OCI-LY1 (cell line): Measurements from ENCODE around the gene SMOC2.

Experiments used
- H2AFZ ChIP-seq: fragments of 200-600 bp; sonication (generic), shearing (Covaris generic); 2 replicates; pipeline ENCODE4 v1.6.0; 2014; ENCODE audit warnings: antibody characterized with exemption, mild to moderate bottlenecking, low read length
- H3F3A ChIP-seq: fragments of 200-600 bp; sonication (generic), shearing (Covaris generic); 2 replicates; pipeline ENCODE4 v1.6.0; 2014; ENCODE audit warnings: mild to moderate bottlenecking, antibody characterized with exemption, low read length, moderate library complexity; ENCODE audit not compliant: insufficient read depth
- H3K27ac ChIP-seq: fragments of 200-600 bp; sonication (generic); 2 replicates; pipeline ENCODE4 v1.5.1; 2014; ENCODE audit warnings: low read length, mixed run types, mild to moderate bottlenecking, low read depth; ENCODE audit not compliant: poor library complexity, severe bottlenecking
- H3K27me3 ChIP-seq: fragments of 200-600 bp; sonication (generic); 2 replicates; pipeline ENCODE4 v1.6.0; 2014; ENCODE audit warnings: antibody characterized with exemption, mild to moderate bottlenecking, low read length, moderate library complexity; ENCODE audit not compliant: insufficient read depth
- H3K36me3 ChIP-seq: fragments of 200-600 bp; sonication (generic); 2 replicates; pipeline ENCODE4 v1.6.1; 2014; ENCODE audit warnings: mild to moderate bottlenecking, antibody characterized with exemption, low read length, moderate library complexity, mixed read lengths; ENCODE audit not compliant: insufficient read depth
- H3K4me1 ChIP-seq: fragments of 200-600 bp; sonication (generic); 2 replicates; pipeline ENCODE4 v1.5.1; 2014; ENCODE audit warnings: mild to moderate bottlenecking, low read length, moderate library complexity; ENCODE audit not compliant: insufficient read depth, severe bottlenecking
- H3K4me2 ChIP-seq: fragments of 200-600 bp; sonication (generic), shearing (Covaris generic); 2 replicates; pipeline ENCODE4 v1.6.1; 2014; ENCODE audit warnings: low read length
- H3K4me3 ChIP-seq: fragments of 200-600 bp; sonication (generic); 2 replicates; pipeline ENCODE4 v1.5.1; 2014; ENCODE audit warnings: low read length, low read depth, mild to moderate bottlenecking, mixed read lengths; ENCODE audit not compliant: poor library complexity, severe bottlenecking
- H3K79me2 ChIP-seq: fragments of 200-600 bp; shearing (Covaris generic); 2 replicates; pipeline ENCODE4 v1.6.1; 2016; ENCODE audit warnings: mixed run types, low read length, mixed read lengths; ENCODE audit not compliant: insufficient read depth
- H3K9ac ChIP-seq: fragments of 200-600 bp; sonication (generic), shearing (Covaris generic); 2 replicates; pipeline ENCODE4 v1.6.1; 2014; ENCODE audit warnings: mild to moderate bottlenecking, low read length, mixed read lengths
- H3K9me2 ChIP-seq: fragments of 200-600 bp; sonication (generic), shearing (Covaris generic); 2 replicates; pipeline ENCODE4 v1.6.1; 2014; ENCODE audit warnings: low read depth, mild to moderate bottlenecking, low read length, mixed read lengths
- H3K9me3 ChIP-seq: fragments of 200-600 bp; shearing (Covaris generic); 2 replicates; pipeline ENCODE4 v1.6.1; 2014; ENCODE audit warnings: low read length, mixed read lengths
- H4K20me1 ChIP-seq: fragments of 200-600 bp; sonication (generic), shearing (Covaris generic); 2 replicates; pipeline ENCODE4 v1.6.0; 2016; ENCODE audit warnings: mild to moderate bottlenecking, low read length; ENCODE audit not compliant: insufficient read depth
- CTCF ChIP-seq: fragments of 200-600 bp; sonication (generic), shearing (Covaris generic); IDR thresholded peaks from 2 replicates; pipeline ENCODE4 v1.5.1; 2017; ENCODE audit warnings: mild to moderate bottlenecking, antibody characterized with exemption, low read length, moderate library complexity, mixed read lengths
- EZH2 ChIP-seq: fragments of 200-600 bp; sonication (generic), shearing (Covaris generic); IDR thresholded peaks from 2 replicates; pipeline ENCODE4 v1.8.0; 2017; ENCODE audit warnings: borderline replicate concordance, mixed run types, mild to moderate bottlenecking, antibody characterized with exemption, low read length, moderate library complexity, mixed read lengths

SMOC2 gene

GRCh38 chr6:168711666-168712300, 270.8 kb downstream of the SMOC2 start:
- no peak overlapping the region for H3K27ac ChIP-seq
- no peak overlapping the region for H2AFZ ChIP-seq
- no peaks in the 10 kb centered on the region for H3K9me2 ChIP-seq
- H3K4me1 ChIP-seq: no peaks in the 10 kb centered on the region
- no peak for TF ChIP-seq CTCF
- no peak for TF ChIP-seq EZH2
- H3K4me2 ChIP-seq: no peak overlapping the region
- no peaks in the 10 kb centered on the region for H3K36me3 ChIP-seq
- no peaks in the 10 kb centered on the region for H3K9me3 ChIP-seq
- no peaks in the 10 kb centered on the region for H3K79me2 ChIP-seq
- no peak overlapping the region for H3K9ac ChIP-seq
- H3F3A ChIP-seq: no peaks in the 10 kb centered on the region
- no peak overlapping the region for H3K4me3 ChIP-seq
- H4K20me1 ChIP-seq: no peaks in the 10 kb centered on the region
- no peaks in the 10 kb centered on the region for H3K27me3 ChIP-seq

GRCh38 chr6:168712993-168713392, 272.0 kb downstream of the SMOC2 start:
- H3K27me3 ChIP-seq: no peaks in the 10 kb centered on the region
- H3K9me2 ChIP-seq: no peaks in the 10 kb centered on the region
- no peaks in the 10 kb centered on the region for H3K36me3 ChIP-seq
- no peaks in the 10 kb centered on the region for H3K9me3 ChIP-seq
- no peaks in the 10 kb centered on the region for H3F3A ChIP-seq
- H3K9ac ChIP-seq: no peak overlapping the region
- no peak overlapping the region for H3K4me2 ChIP-seq
- H3K79me2 ChIP-seq: no peaks in the 10 kb centered on the region
- no peak overlapping the region for H3K27ac ChIP-seq
- no peak overlapping the region for H3K4me3 ChIP-seq
- no peaks in the 10 kb centered on the region for H3K4me1 ChIP-seq
- H4K20me1 ChIP-seq: no peaks in the 10 kb centered on the region
- no peak overlapping the region for H2AFZ ChIP-seq
- TF ChIP-seq CTCF (no peak), EZH2 (no peak)

- no peak overlapping the region for H3K9ac ChIP-seq
- no peaks in the 10 kb centered on the region for H3K9me3 ChIP-seq
- no peak overlapping the region for H3K4me3 ChIP-seq
- TF ChIP-seq EZH2: no peak
- no peak for TF ChIP-seq CTCF
- no peak overlapping the region for H3K27ac ChIP-seq
- no peaks in the 10 kb centered on the region for H3K36me3 ChIP-seq
- no peaks in the 10 kb centered on the region for H3K27me3 ChIP-seq
- no peak overlapping the region for H3K4me2 ChIP-seq
- no peaks in the 10 kb centered on the region for H3K9me2 ChIP-seq
- no peaks in the 10 kb centered on the region for H3F3A ChIP-seq
- H3K4me1 ChIP-seq: no peaks in the 10 kb centered on the region
- no peaks in the 10 kb centered on the region for H4K20me1 ChIP-seq
- no peaks in the 10 kb centered on the region for H3K79me2 ChIP-seq
- H2AFZ ChIP-seq: no peak overlapping the region
These were observed 272.9 kb downstream of the SMOC2 start for GRCh38 chr6:168713839-168714238.
